ENCODE results near the gene PAX1.

- TF ChIP-seq CTCF (conservative IDR thresholded peaks at IDR 0.05; ENCODE audit: low read depth, low read length) (no peak), EZH2 (IDR thresholded peaks at IDR 0.05; ENCODE audit: borderline replicate concordance, low read depth, low read length, poor library complexity, severe bottlenecking) (no peak)
Measured at GRCh38 chr20:21767200-21767738, 61.8 kb downstream of the PAX1 start.

All from A673 (cell line).